Activated T-helper 1 cell treated with anti-CD3 and anti-CD28 coated beads, Interleukin-12 subunit alpha, Interleukin-12 subunit beta, Interleukin-2, Interleukin-4 antibody, amounts not matched to agents 30 ng/mL and 10 ng/mL and 1 ng/mL, durations not matched to agents 14 hours and 24 hours and 36 hours (primary cell): ENCODE data around the gene NT5E. TPM values are rescaled to one million over a fixed set of nuclear protein-coding genes. Genes with fewer than 3 reads are reported as not detected.
A peak's percentile ranks its signal among the peaks of the same experiment; 100 is the strongest.
"Not testable (repeated sequence)": the region's sequence is repeated elsewhere in the genome, so short reads cannot be mapped to it uniquely, and the experiment has no call there.

ENCODE experiments used
- DNase-seq: peaks from one replicate; pipeline ENCODE4 v3.0.0; 2021; ENCODE audit warnings: low spot score
- H3K27ac Mint-ChIP-seq: one replicate; pipeline ENCODE4 v1.8.0; 2021; ENCODE audit warnings: mild to moderate bottlenecking, mixed read lengths
- H3K27me3 Mint-ChIP-seq: one replicate; pipeline ENCODE4 v1.8.0; 2022; ENCODE audit warnings: mild to moderate bottlenecking, moderate library complexity, mixed read lengths; ENCODE audit not compliant: insufficient read depth
- H3K36me3 Mint-ChIP-seq: one replicate; pipeline ENCODE4 v1.8.0; 2021; ENCODE audit warnings: low read depth, mixed read lengths
- H3K4me1 Mint-ChIP-seq: one replicate; pipeline ENCODE4 v1.8.0; 2021; ENCODE audit warnings: low read depth, mixed read lengths
- H3K4me3 Mint-ChIP-seq: one replicate; pipeline ENCODE4 v1.8.0; 2021; ENCODE audit warnings: mild to moderate bottlenecking, moderate library complexity, mixed read lengths
- H3K9me3 Mint-ChIP-seq: one replicate; pipeline ENCODE4 v1.8.0; 2021; ENCODE audit warnings: mixed read lengths
- intact Hi-C: fragments of 100-400 bp; cut with micrococcal nuclease; formaldehyde crosslinking; loops from one replicate; pipeline ENCODE4 v1.15.1; 2024
- total RNA-seq: library from RNA; stranded (reverse); gene quantifications from 2 replicates; pipeline ENCODE4 v1.2.3, GENCODE V29; 2022

Gene NT5E
- total RNA-seq: 12.5 and 15.2 TPM in 2 replicates

- no peaks in the 10 kb centered on the region for H3K9me3 Mint-ChIP-seq
- peaks cover 66% of the 10 kb centered on the region for H3K4me1 Mint-ChIP-seq
- intact Hi-C loops: loop anchor here (1.0 to 2.0 kb wide), 6 partner anchors 11 to 229 kb away; no protein-coding TSS in a partner anchor
- peak within 1 kb of the TSS; percentile 89 for H3K27ac Mint-ChIP-seq
- peaks cover 31% of the 10 kb centered on the region for H3K27me3 Mint-ChIP-seq
- peak; percentile 37 for DNase-seq
- peaks cover 11% of the 10 kb centered on the region for H3K36me3 Mint-ChIP-seq
- H3K4me3 Mint-ChIP-seq: peak within 1 kb of the TSS; percentile 98
Observed at GRCh38 chr6:85449818-85450759, at the start of gene NT5E. Gene NT5E (plus strand): TSS chr6:85450083. CDS start chr6:85450140, 57 bp downstream.

GRCh38 chr6:85400331-85400730 lies 49.6 kb upstream of the NT5E start:
- Mint-ChIP-seq H3K36me3 (no peaks in the 10 kb centered on the region), H3K27me3 (no peaks in the 10 kb centered on the region), H3K4me1 (peaks cover 34% of the 10 kb centered on the region), H3K9me3 (peaks cover 15% of the 10 kb centered on the region), H3K27ac (no peak overlapping the region), H3K4me3 (no peak overlapping the region)
- intact Hi-C loops: loop anchor here (5.0 kb wide), 1 partner anchor 38 kb away; no protein-coding TSS in a partner anchor
- no peak for DNase-seq

GRCh38 chr6:85401186-85402021 lies 48.5 kb upstream of the NT5E start:
- Mint-ChIP-seq H3K27me3 (no peaks in the 10 kb centered on the region), H3K27ac (no peak overlapping the region), H3K4me1 (peaks cover 42% of the 10 kb centered on the region), H3K9me3 (peaks cover 14% of the 10 kb centered on the region), H3K4me3 (no peak overlapping the region), H3K36me3 (no peaks in the 10 kb centered on the region)
- no peak for DNase-seq
- intact Hi-C loops: loop anchor here (5.0 kb wide), 1 partner anchor 39 kb away; no protein-coding TSS in a partner anchor

- Mint-ChIP-seq H3K4me1 (peaks cover 48% of the 10 kb centered on the region), H3K4me3 (no peak overlapping the region), H3K27ac (no peak overlapping the region), H3K27me3 (no peaks in the 10 kb centered on the region), H3K9me3 (peaks cover 9% of the 10 kb centered on the region), H3K36me3 (no peaks in the 10 kb centered on the region)
- DNase-seq: no peak
- intact Hi-C loops: loop anchor here (5.0 kb wide), 1 partner anchor 40 kb away; no protein-coding TSS in a partner anchor
Observed at GRCh38 chr6:85402071-85402470, 47.8 kb upstream of the NT5E start.

GRCh38 chr6:85402922-85403321 lies 47.0 kb upstream of the NT5E start:
- H3K9me3 Mint-ChIP-seq: peaks cover under 1% of the 10 kb centered on the region
- DNase-seq: no peak
- peak overlapping the region; percentile 32 for H3K27ac Mint-ChIP-seq
- intact Hi-C loops: loop anchor here (5.0 kb wide), 1 partner anchor 41 kb away; no protein-coding TSS in a partner anchor
- no peaks in the 10 kb centered on the region for H3K27me3 Mint-ChIP-seq
- peaks cover 52% of the 10 kb centered on the region for H3K4me1 Mint-ChIP-seq
- H3K36me3 Mint-ChIP-seq: no peaks in the 10 kb centered on the region
- H3K4me3 Mint-ChIP-seq: no peak overlapping the region

- H3K27ac Mint-ChIP-seq: peak overlapping the region; percentile 15
- intact Hi-C loops: loop anchor here (5.0 kb wide), 1 partner anchor 41 kb away; no protein-coding TSS in a partner anchor
- H3K36me3 Mint-ChIP-seq: no peaks in the 10 kb centered on the region
- no peak overlapping the region for H3K4me3 Mint-ChIP-seq
- no peaks in the 10 kb centered on the region for H3K9me3 Mint-ChIP-seq
- H3K4me1 Mint-ChIP-seq: peaks cover 52% of the 10 kb centered on the region
- DNase-seq: no peak
- H3K27me3 Mint-ChIP-seq: no peaks in the 10 kb centered on the region
Observed at GRCh38 chr6:85403331-85404015, 46.4 kb upstream of the NT5E start.

- not testable (repeated sequence) for H3K4me3 Mint-ChIP-seq, H3K27me3 Mint-ChIP-seq, H3K9me3 Mint-ChIP-seq, DNase-seq, H3K36me3 Mint-ChIP-seq
- intact Hi-C loops: loop anchor here (5.0 kb wide), 1 partner anchor 42 kb away; no protein-coding TSS in a partner anchor
- H3K27ac Mint-ChIP-seq: peak overlapping the region; percentile 35
- peaks cover 52% of the 10 kb centered on the region for H3K4me1 Mint-ChIP-seq
Observed at GRCh38 chr6:85404016-85404563, 45.8 kb upstream of the NT5E start.

- no peaks in the 10 kb centered on the region for H3K27me3 Mint-ChIP-seq
- H3K9me3 Mint-ChIP-seq: no peaks in the 10 kb centered on the region
- H3K36me3 Mint-ChIP-seq: no peaks in the 10 kb centered on the region
- DNase-seq: no peak
- no peak overlapping the region for H3K4me3 Mint-ChIP-seq
- peaks cover 52% of the 10 kb centered on the region for H3K4me1 Mint-ChIP-seq
- intact Hi-C loops: loop anchor here (5.0 kb wide), 1 partner anchor 42 kb away; no protein-coding TSS in a partner anchor
- peak overlapping the region; percentile 35 for H3K27ac Mint-ChIP-seq
Observed at GRCh38 chr6:85404564-85405174, 45.2 kb upstream of the NT5E start.

GRCh38 chr6:85405175-85405852 lies 44.6 kb upstream of the NT5E start:
- Mint-ChIP-seq H3K27ac (peak overlapping the region; percentile 70), H3K4me3 (peak overlapping the region; percentile 40), H3K36me3 (no peaks in the 10 kb centered on the region), H3K27me3 (no peaks in the 10 kb centered on the region), H3K9me3 (no peaks in the 10 kb centered on the region), H3K4me1 (peaks cover 52% of the 10 kb centered on the region)
- intact Hi-C loops: no loop called here
- no peak for DNase-seq

- DNase-seq: no peak
- Mint-ChIP-seq H3K9me3 (no peaks in the 10 kb centered on the region), H3K27ac (peak overlapping the region; percentile 70), H3K4me3 (no peak overlapping the region), H3K4me1 (peaks cover 52% of the 10 kb centered on the region), H3K36me3 (no peaks in the 10 kb centered on the region), H3K27me3 (no peaks in the 10 kb centered on the region)
- intact Hi-C loops: no loop called here
Observed at GRCh38 chr6:85405853-85406198, 44.1 kb upstream of the NT5E start.

- Mint-ChIP-seq H3K36me3 (no peaks in the 10 kb centered on the region), H3K9me3 (no peaks in the 10 kb centered on the region), H3K4me1 (peaks cover 52% of the 10 kb centered on the region), H3K4me3 (no peak overlapping the region), H3K27ac (no peak overlapping the region), H3K27me3 (no peaks in the 10 kb centered on the region)
- no peak for DNase-seq
- intact Hi-C loops: no loop called here
Observed at GRCh38 chr6:85406641-85407075, 43.2 kb upstream of the NT5E start.
